GM10266 (cell line): ENCODE measurements around the gene CD81.

ENCODE experiments used
- DNase-seq: peaks from one replicate; pipeline ENCODE4 v3.0.0; 2012; ENCODE audit errors: extremely low spot score
- CTCF ChIP-seq: IDR thresholded peaks from 2 replicates; pipeline ENCODE4 v1.5.1; 2012; ENCODE audit warnings: mild to moderate bottlenecking, low read depth; ENCODE audit not compliant: control insufficient read depth, insufficient read depth; ENCODE audit errors: missing control alignments

Gene CD81

DNA sequence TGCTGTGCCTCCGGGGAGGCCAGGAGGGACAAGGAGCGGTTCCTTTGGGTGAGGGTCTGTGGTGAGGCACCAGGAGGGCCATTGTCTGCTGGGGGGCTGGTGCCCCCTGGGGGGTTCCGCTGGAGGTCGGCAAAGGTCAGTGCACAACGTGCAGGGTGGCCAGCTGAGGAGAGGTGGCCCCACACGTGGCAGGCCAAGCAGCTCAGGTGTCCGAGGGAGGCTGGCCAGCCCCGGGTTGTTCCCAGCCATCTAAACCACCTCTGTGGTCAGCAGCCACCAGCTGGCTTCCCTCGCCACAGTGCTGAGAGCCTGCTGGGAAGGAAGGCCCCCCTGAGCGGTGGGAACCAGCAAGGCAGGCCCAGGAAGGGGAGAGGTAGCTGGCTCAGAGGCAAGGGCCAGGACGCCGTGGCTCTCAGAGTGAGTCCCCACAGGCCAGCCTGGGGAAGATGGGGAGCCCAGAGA lies 27.7 kb downstream of the CD81 start:
- TF ChIP-seq CTCF: no peak
- no peak for DNase-seq

- TF ChIP-seq CTCF: no peak
- no peak for DNase-seq
Measured at GRCh38 chr11:2406451-2406850, 29.3 kb downstream of the CD81 start.

- no peak for DNase-seq
Measured at GRCh38 chr11:2406878-2407410, 29.8 kb downstream of the CD81 start.

GRCh38 chr11:2408671-2409070 lies 31.6 kb downstream of the CD81 start:
- DNase-seq: no peak
- TF ChIP-seq CTCF: no peak

More at GRCh38 chr11:2406878-2407410, 29.8 kb downstream of the CD81 start:
- TF ChIP-seq CTCF: no peak

GRCh38 chr11:2409126-2409525 lies 32.0 kb downstream of the CD81 start:
- DNase-seq: no peak
- no peak for TF ChIP-seq CTCF

DNA sequence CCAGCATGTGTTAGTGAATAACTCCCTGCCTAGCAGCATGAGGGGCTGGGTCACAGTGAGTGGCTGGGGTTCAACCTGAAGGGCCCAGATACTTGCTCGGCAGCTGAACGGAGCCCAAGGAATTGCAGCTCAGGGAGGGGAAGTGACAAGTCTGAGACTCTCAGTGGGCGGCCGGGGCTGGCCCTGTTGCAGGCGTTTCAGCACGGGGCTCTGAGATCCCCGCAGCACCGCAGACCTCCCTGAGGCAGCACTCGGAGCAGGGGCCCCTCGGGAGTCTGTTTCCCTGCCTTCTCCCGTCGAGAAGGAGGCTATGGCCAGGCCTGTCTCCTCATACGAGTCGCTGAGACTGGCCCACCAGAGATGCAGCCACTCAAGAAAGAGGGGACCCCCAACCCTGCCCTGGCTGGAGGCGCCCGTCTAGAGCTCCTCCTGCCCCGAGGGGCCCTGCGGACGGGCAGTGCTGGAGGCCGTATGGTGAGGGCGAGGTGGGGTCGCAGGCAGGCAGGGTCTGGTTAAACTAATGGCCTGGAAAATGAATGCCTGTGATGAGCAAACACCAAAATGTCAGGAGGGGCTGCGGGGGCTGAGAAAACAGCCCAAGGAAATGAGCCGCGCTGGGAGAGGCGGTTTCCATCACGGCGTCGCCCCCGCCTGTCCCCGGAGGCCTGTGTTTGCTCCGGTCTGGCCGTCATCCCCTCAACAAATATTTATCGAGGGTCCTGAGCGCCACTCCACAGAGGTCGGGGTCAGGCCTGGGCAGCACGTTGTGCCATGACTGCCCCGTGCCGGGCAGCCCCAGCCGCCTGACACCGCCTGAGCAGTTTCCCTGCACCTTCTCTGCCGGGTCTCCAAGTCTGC lies 32.7 kb downstream of the CD81 start:
- no peak for TF ChIP-seq CTCF
- DNase-seq: no peak

DNA sequence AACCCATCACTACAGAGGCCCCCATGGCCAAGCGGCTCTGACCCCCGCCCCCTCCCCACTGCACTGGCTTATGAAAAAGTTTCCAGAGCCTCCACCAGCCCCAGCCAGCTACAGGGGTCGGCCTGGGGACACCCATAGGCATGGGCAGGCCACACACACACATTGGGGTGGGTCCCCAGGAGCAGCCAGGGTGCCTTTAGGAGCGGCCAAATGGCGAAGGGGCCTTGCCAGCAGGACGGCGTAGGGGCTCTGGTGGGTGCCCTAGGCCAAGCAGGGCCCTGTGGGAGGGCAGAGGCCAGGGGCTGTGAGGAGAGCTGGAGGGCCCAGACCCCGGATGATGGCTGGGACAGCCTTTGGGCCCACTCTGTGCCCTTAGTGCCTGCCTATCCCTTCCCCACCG lies 33.5 kb downstream of the CD81 start:
- DNase-seq: no peak
- no peak for TF ChIP-seq CTCF
